Stimulated activated CD8-positive, alpha-beta memory T cell treated with anti-CD3 and anti-CD28 coated beads, Interleukin-4, amount 100 ng/mL, for 48 hours (primary cell): Measurements from ENCODE around the gene PCDHB14.
"Not testable (repeated sequence)": the region's sequence is repeated elsewhere in the genome, so short reads cannot be mapped to it uniquely, and the experiment has no call there.

Experiments
- DNase-seq: peaks from one replicate; pipeline ENCODE4 v3.0.0-alpha.2; 2020

PCDHB14 gene

DNA sequence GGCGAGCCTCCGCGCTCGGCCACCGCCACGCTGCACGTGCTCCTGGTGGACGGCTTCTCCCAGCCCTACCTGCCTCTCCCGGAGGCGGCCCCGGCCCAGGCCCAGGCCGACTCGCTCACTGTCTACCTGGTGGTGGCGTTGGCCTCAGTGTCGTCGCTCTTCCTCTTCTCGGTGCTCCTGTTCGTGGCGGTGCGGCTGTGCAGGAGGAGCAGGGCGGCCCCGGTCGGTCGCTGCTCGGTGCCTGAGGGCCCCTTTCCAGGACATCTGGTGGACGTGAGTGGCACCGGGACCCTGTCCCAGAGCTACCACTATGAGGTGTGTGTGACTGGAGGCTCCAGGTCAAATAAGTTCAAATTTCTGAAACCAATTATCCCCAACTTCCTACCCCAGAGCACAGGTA is 12.3 kb upstream of the PCDHB14 start:
- not testable (repeated sequence) for DNase-seq

DNA sequence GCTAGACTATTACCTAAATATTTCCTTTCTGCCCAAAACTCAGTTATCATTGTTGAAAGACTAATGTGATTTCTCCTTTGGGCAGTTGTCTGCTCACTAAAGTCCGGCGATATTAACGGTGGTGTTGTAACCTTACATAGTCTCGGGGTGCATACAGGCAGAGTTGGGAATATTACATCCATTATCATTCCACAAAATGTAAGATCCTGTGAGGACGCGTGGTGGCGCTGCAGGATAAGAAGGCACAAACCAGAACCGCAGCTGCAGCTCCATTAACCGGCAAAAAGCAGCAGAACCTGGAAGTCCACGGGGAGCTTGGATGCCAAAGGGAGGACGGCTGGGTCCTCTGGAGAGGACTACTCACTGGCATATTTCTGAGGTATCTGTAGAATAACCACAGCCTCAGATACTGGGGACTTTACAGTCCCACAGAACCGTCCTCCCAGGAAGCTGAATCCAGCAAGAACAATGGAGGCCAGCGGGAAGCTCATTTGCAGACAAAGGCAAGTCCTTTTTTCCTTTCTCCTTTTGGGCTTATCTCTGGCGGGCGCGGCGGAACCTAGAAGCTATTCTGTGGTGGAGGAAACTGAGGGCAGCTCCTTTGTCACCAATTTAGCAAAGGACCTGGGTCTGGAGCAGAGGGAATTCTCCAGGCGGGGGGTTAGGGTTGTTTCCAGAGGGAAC is 9.3 kb upstream of the PCDHB14 start, which contains the start of gene PCDHB13:
TSS of gene PCDHB13 (plus strand) at position 264 of the 684 bp plus-strand sequence. CDS start at position 469, 205 bp downstream.
- DNase-seq = peak; percentile 33

DNA sequence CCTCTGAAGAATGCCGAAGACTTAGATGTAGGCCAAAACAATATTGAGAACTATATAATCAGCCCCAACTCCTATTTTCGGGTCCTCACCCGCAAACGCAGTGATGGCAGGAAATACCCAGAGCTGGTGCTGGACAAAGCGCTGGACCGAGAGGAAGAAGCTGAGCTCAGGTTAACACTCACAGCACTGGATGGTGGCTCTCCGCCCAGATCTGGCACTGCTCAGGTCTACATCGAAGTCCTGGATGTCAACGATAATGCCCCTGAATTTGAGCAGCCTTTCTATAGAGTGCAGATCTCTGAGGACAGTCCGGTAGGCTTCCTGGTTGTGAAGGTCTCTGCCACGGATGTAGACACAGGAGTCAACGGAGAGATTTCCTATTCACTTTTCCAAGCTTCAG is 8.6 kb upstream of the PCDHB14 start:
- not testable (repeated sequence) for DNase-seq

DNA sequence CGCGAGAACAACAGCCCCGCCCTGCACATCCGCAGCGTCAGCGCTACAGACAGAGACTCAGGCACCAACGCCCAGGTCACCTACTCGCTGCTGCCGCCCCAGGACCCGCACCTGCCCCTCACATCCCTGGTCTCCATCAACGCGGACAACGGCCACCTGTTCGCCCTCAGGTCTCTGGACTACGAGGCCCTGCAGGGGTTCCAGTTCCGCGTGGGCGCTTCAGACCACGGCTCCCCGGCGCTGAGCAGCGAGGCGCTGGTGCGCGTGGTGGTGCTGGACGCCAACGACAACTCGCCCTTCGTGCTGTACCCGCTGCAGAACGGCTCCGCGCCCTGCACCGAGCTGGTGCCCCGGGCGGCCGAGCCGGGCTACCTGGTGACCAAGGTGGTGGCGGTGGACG is 7.6 kb upstream of the PCDHB14 start:
- not testable (repeated sequence) for DNase-seq

DNA sequence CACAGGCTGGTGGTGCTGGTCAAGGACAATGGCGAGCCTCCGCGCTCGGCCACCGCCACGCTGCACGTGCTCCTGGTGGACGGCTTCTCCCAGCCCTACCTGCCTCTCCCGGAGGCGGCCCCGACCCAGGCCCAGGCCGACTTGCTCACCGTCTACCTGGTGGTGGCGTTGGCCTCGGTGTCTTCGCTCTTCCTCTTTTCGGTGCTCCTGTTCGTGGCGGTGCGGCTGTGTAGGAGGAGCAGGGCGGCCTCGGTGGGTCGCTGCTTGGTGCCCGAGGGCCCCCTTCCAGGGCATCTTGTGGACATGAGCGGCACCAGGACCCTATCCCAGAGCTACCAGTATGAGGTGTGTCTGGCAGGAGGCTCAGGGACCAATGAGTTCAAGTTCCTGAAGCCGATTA is 7.1 kb upstream of the PCDHB14 start:
- not testable (repeated sequence) for DNase-seq

DNA sequence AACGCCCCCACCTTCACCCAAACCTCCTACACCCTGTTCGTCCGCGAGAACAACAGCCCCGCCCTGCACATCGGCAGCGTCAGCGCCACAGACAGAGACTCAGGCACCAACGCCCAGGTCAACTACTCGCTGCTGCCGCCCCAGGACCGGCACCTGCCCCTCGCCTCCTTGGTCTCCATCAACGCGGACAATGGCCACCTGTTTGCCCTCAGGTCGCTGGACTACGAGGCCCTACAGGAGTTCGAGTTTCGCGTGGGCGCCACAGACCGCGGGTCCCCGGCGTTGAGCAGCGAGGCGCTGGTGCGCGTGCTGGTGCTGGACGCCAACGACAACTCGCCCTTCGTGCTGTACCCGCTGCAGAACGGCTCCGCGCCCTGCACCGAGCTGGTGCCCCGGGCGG is 1.7 kb downstream of the PCDHB14 start:
- DNase-seq = not testable (repeated sequence)

DNA sequence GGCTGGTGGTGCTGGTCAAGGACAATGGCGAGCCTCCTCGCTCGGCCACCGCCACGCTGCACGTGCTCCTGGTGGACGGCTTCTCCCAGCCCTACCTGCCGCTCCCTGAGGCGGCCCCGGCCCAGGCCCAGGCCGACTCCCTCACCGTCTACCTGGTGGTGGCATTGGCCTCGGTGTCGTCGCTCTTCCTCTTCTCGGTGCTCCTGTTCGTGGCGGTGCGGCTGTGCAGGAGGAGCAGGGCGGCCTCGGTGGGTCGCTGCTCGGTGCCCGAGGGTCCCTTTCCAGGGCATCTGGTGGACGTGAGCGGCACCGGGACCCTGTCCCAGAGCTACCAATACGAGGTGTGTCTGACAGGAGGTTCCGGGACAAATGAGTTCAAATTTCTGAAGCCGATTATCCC is 2.3 kb downstream of the PCDHB14 start:
- not testable (repeated sequence) for DNase-seq

DNA sequence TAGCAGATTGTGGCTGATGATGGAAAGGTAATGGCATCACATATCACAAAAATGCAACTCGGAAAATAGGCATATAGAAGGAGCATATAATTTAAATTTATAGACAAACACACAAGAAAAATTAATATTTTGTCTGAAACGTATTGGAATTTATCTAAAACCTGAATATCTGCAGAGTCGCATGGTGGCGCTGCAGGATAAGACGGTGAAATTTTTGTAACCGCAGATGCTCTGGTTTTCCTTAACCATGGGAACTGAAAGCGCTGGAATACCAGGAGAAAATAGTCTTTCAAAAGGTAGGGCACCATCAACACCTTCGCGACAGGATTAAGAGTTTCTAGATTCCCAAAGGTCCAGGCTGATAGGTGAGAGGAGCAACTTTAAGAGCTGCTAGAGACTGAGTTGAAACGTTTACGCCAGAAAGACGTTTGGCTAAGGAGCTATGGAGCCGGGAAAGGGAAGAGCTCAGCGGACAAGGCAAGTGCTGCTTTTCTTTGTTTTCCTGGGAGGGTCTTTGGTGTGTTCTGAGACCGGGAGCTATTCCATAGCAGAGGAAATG is 11.0 kb downstream of the PCDHB14 start:
- DNase-seq = no peak

DNA sequence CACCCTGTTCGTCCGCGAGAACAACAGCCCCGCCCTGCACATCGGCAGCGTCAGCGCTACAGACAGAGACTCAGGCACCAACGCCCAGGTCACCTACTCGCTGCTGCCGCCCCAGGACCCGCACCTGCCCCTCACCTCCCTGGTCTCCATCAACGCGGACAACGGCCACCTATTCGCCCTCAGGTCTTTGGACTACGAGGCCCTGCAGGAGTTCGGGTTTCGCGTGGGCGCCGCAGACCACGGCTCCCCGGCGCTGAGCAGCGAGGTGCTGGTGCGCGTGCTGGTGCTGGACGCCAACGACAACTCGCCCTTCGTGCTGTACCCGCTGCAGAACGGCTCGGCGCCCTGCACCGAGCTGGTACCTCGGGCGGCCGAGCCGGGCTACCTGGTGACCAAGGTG is 12.8 kb downstream of the PCDHB14 start:
- DNase-seq = not testable (repeated sequence)

DNA sequence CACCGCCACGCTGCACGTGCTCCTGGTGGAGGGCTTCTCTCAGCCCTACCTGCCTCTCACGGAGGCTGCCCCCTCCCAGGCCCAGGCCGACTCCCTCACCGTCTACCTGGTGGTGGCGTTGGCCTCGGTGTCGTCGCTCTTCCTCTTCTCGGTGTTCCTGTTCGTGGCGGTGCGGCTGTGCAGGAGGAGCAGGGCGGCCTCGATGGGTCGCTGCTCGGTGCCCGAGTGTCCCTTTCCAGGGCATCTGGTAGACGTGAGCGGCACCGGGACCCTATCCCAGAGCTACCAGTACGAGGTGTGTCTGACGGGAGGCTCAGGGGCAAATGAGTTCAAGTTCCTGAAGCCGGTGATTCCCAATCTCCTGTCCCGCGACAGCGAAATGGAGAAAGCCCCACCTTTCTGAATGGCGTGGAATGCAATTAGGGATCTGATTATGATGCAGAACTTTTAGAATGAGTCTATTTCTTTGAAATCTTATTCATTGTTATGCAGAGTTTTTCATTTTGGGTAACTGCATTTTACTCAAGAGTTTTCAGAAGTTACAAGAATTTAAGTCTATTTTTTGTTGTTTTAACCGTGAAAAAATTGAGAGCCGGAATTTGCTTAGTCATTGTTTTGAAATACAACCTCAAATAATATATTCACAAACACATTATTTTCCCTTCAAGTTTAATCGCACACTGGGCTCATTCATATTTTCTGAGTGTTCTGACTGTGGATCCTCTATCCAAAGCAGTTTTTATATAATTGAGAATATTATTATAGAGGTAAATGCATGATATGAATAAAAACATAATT is 13.6 kb downstream of the PCDHB14 start:
- no peak for DNase-seq

DNA sequence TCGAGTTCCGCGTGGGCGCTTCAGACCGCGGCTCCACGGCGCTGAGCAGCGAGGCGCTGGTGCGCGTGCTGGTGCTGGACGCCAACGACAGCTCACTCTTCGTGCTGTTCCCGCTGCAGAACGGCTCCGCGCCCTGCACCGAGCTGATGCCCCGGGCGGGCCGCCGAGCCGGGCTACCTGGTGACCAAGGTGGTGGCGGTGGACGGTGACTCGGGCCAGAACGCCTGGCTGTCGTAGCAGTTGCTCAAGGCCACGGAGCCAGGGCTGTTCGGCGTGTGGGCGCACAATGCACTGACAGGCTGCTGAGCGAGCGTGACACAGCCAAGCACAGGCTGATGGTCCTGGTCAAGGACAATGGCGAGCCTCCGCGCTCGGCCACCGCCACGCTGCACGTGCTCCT is 18.4 kb downstream of the PCDHB14 start:
- DNase-seq = no peak

DNA sequence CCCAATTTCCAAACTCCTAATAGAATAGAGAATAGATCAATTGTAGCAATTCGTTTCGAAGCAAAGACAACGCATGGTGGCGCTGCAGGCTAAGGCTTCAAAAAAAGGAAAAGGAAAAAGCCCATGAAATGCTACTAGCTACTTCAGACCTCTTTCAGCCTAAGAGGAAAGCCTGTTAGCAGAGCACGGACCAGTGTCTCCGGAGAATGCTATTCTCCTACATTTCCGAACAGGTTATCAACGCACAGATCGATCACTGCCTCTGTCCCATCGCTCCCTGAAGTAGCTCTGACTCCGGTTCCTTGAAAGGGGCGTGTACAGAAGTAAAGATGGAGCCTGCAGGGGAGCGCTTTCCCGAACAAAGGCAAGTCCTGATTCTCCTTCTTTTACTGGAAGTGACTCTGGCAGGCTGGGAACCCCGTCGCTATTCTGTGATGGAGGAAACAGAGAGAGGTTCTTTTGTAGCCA is 22.1 kb downstream of the PCDHB14 start, which contains the start of gene PCDHB15:
TSS of gene PCDHB15 (plus strand) at position 146 of the 468 bp plus-strand sequence. CDS start at position 330, 184 bp downstream.
- DNase-seq = peak; percentile 30

DNA sequence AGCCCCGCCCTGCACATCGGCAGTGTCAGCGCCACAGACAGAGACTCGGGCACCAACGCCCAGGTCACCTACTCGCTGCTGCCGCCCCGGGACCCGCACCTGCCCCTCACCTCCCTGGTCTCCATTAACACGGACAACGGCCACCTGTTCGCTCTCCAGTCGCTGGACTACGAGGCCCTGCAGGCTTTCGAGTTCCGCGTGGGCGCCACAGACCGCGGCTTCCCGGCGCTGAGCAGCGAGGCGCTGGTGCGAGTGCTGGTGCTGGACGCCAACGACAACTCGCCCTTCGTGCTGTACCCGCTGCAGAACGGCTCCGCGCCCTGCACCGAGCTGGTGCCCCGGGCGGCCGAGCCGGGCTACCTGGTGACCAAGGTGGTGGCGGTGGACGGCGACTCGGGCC is 23.8 kb downstream of the PCDHB14 start:
- not testable (repeated sequence) for DNase-seq

DNA sequence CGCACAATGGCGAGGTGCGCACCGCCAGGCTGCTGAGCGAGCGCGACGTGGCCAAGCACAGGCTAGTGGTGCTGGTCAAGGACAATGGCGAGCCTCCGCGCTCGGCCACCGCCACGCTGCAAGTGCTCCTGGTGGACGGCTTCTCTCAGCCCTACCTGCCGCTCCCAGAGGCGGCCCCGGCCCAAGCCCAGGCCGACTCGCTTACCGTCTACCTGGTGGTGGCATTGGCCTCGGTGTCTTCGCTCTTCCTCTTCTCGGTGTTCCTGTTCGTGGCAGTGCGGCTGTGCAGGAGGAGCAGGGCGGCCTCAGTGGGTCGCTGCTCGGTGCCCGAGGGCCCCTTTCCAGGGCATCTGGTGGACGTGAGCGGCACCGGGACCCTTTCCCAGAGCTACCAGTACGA is 24.3 kb downstream of the PCDHB14 start:
- DNase-seq = not testable (repeated sequence)

DNA sequence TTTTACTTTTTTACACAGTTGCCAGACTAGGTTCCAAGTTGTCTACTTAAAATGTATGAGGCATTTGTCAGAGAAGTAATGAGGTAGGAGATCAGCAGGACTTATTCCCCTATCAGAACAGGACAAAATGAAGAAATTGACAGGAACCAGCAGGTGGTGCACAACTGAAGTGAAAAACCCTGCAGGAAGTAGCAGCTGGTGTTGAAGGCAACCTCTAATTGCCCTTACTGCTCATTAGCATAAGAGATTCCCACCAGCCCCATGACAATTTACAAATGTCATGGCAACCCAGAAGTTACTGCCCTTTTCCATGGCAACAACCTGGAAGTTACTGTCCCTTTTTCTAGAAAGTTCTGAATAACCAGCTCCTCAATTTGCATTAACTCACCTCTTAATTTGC is 27.4 kb downstream of the PCDHB14 start:
- DNase-seq = no peak

DNA sequence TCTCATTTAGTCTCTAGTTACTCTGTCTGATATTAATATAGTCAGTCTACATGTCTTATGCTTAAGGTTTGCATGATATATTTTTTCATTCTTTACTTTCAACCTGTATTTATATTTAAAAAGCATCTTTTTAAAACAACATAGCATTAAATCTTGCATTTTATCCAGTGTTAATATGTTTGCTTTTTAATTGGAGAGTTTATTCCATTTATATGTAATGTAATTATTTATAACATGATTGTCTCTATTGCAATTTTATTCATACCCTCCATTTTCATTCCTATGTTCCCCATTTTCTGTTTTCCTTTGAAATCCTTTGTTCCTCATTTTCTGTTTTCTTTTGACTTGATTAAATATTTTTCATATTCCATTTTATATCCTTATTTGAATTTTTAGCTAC is 35.3 kb downstream of the PCDHB14 start:
- DNase-seq = no peak

DNA sequence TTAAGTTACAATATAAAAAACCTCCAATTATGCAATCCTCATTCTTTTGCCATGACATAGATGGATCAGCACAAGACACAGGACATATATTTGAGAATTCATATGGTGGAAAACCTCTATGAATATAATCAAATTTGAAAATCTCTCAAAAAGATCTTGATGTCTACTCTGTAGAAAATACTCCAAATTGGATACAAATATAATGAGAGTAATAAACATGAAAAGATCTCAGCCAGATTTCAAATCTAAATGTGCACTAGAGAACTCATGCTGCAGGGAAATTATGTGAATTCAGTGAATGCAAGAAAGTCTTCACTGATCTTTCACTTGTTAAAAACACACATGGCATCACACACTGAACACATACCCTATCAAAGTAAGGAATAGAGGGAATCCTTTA is 35.8 kb downstream of the PCDHB14 start:
- DNase-seq = no peak

DNA sequence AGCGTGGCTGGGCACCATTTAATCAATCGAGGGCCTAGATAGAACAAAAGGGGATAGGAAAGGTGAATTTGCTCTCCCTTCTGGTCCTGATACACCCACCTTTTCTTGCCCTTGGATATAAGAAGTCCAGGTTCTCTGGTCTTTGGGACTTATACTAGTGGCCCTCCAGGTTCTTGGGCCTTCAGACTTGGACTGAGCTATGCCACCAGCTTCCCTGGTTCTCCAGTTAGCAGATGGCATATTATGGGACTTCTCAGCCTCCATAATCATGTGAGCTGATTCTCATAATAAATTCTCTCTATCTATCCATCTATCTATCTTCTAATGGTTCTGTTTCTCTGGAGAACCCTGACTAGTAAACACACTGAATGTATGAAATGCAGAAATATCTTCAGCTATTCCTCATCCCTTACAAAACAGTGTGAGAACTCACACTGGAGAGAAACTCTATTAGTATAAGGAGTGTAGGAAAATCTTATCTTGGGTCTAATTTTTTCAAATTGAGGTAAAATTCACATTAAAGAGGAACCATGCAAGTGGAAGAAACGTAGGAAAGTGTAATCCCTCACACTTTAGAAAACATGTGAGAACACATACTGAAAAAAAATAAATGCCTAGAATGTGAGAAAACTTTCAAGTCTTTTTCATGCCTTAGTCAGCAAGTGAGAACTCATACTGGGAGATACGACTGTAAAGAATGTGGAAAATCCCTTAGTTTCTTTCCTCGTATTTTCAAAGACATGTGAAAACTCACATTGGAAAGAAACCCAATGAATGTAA is 37.5 kb downstream of the PCDHB14 start:
- DNase-seq = no peak

DNA sequence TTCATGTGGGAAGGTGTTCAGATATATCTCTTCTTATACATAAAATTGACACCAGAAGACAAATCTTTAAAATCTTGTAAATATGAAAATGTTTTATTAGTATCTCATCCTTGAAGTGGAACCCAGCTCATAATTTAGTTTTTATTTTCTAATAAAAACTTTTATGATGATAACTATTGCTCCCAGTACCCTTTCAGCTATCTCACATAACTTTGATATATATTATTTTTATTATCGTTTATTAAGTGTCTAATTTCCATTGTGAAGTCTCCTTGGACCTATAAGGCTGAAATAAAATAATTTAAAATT is 38.0 kb downstream of the PCDHB14 start:
- no peak for DNase-seq

DNA sequence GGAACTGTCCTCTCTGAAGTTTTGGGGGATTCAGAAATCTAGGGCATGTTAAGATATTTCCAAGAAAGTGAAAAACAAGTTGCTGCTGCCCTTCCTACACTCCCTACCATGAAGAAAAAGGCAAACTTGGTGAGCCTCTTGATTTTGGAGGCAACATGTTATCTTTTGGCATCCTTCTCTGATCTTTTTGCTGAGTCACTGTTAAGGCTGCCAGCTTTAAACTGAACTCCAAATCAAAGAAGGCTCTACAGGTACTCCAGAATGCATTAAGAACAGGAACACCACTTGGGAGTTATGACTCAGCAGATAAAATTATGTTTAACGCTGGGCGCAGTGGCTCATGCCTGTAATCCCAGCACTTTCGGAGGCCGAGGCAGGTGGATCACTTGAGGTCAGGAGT is 46.1 kb downstream of the PCDHB14 start:
- no peak for DNase-seq

DNA sequence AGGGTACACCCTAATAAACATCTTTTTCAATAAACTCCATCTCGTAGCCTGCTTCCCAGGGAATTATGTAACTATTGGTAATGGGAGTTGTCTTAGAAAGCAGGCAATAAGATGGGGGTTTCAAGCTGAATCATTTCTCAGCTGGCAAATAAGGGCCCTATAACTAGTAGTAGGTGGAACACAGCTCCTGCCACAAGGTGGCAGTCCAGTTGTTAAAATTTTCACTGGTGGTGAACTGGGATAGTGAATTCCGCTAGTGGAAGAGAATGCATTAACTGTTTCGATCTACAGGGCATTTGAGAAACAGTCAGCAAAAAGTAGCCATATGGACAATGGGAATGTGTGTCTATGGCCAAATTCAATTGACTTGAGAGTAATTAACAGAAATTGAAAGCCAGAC is 49.8 kb downstream of the PCDHB14 start:
- no peak for DNase-seq
